Measurements from ENCODE around the gene PDS5B.

DNA sequence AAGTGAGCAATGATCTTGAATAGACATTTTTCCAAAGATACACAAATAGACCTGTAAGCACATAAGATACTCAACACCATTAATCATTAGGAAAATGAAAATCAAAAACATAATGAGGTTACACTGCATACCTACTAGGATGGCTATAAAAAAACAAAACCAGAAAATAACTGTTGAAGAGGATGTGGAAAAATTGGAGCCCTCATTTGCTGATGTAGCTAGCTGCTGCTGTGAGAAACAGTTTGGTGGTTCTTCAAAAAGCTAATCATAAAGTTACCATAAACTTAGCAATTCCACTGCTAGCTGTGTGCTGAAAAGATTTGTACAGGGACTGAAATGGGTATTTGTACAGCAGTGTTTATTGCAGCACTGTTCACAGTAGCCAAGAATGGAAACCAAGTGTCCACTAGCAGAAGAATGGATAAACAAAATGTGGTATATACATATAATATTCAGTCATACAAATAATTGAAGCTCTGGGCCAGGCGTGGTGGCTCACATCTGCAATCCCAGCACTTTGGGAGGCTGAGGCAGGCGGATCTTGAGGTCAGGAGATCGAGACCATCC is 46.2 kb downstream of the PDS5B start:
- TF ChIP-seq, protein P1, sequence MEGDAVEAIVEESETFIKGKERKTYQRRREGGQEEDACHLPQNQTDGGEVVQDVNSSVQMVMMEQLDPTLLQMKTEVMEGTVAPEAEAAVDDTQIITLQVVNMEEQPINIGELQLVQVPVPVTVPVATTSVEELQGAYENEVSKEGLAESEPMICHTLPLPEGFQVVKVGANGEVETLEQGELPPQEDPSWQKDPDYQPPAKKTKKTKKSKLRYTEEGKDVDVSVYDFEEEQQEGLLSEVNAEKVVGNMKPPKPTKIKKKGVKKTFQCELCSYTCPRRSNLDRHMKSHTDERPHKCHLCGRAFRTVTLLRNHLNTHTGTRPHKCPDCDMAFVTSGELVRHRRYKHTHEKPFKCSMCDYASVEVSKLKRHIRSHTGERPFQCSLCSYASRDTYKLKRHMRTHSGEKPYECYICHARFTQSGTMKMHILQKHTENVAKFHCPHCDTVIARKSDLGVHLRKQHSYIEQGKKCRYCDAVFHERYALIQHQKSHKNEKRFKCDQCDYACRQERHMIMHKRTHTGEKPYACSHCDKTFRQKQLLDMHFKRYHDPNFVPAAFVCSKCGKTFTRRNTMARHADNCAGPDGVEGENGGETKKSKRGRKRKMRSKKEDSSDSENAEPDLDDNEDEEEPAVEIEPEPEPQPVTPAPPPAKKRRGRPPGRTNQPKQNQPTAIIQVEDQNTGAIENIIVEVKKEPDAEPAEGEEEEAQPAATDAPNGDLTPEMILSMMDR (IDR thresholded peaks at IDR 0.05): no peak
- TF ChIP-seq POLR2A (IDR thresholded peaks at IDR 0.05): no peak
- no peak for TF ChIP-seq POLR2AphosphoS5 (IDR thresholded peaks at IDR 0.05)
- TF ChIP-seq EP300 (IDR thresholded peaks at IDR 0.05): no peak

Measured in gastroesophageal sphincter (tissue), 3 donors.